ENCODE results near the gene HINT2.

The HINT2 gene

DNA sequence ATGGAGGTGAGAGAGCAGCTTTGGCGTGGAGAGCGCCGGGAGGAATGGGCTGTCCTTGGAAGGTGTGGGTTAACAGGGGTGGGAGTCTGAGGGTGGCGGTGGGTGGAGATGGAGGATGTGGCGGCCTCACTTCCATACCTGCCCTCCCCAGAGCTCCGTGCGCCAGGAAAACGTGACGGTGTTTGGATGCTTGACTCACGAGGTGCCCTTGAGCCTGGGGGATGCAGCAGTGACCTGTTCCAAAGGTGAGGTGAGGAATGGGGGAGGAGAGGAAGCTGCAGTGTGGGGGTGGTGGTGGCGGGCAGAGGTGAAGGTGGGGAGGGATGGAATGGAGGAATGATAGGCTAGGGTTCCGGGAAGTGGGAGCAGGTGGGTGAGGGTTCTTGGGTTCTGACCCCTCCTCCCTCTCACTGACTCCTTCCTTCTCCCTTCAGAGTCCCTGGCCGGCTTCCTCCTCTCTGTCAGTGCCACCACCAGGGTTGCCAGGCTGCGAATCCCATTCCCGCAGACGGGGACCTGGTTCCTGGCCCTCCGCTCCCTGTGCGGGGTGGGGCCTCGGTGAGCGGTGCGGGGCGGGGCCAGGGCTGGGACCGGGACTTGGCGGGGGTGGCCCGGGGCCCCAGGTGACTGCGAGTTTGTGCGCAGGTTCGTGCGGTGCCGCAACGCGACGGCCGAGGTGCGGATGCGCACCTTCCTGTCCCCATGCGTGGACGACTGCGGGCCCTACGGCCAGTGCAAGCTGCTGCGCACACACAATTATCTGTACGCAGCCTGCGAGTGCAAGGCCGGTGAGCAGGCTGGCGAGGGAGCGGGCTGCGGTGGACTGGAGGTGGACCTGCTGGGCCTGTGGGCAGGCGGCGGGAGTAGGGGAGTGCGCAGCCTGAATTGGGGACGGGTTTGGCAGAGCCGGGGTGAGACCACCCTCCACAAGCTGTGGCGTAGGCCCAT lies 31.3 kb upstream of the HINT2 start:
- H3K9me3 ChIP-seq (ENCODE audit: insufficient read depth, low read length): no peaks in the 10 kb centered on the region
- TF ChIP-seq YY1 (IDR thresholded peaks at IDR 0.05; ENCODE audit: insufficient read depth, insufficient read length): no peak
- TF ChIP-seq ZNF274 (IDR thresholded peaks at IDR 0.05; ENCODE audit: low read depth, low read length): no peak
- TF ChIP-seq SUZ12 (IDR thresholded peaks at IDR 0.05; ENCODE audit: extremely low read depth, insufficient read depth, insufficient read length): no peak
- no peaks in the 10 kb centered on the region for H3K27me3 ChIP-seq (ENCODE audit: insufficient read depth, insufficient read length)
- H3K4me1 ChIP-seq (ENCODE audit: insufficient read depth, insufficient read length): peaks cover 5% of the 10 kb centered on the region
- H3K9ac ChIP-seq (ENCODE audit: insufficient read length, low read depth): no peak overlapping the region
- DNase-seq (ENCODE audit: low read depth, low spot score): no peak
- H3K4me3 ChIP-seq (ENCODE audit: insufficient read length, low read depth): no peak overlapping the region
- no peaks in the 10 kb centered on the region for H3K36me3 ChIP-seq (ENCODE audit: insufficient read depth, insufficient read length, low read length)

DNA sequence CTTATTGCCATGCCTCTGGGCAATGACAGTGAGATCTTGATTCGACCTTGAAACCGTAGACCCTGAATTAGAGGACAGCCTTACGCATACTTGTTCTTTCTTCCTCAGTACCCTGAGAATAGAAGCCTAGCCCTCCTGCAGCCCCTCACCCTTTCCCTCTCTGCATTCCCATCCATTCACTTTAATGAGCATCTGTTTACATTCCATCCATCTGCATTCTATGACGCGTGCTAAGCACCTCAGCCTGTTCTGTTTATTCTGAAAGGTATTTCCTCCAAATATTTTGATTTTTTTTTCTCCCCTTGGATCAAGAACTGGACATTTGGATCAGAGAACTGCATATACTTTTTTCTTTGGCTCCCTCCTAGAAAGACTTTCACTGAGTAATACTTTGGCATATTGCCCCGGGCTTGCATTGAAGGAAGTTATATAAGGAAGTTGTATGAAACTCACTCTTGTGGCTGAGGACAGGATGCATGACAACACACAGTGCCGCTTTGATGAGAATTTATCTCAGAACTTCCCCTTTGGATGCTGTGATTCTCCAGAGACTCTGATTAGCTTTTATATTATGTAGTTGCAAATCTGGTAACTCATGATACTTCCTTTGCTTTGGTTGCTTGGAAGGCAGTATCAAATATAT lies 29.9 kb upstream of the HINT2 start:
- no peaks in the 10 kb centered on the region for H3K27me3 ChIP-seq (ENCODE audit: insufficient read depth, insufficient read length)
- no peak for DNase-seq (ENCODE audit: low read depth, low spot score)
- H3K4me3 ChIP-seq (ENCODE audit: insufficient read length, low read depth): no peak overlapping the region
- H3K36me3 ChIP-seq (ENCODE audit: insufficient read depth, insufficient read length, low read length): no peaks in the 10 kb centered on the region
- H3K4me1 ChIP-seq (ENCODE audit: insufficient read depth, insufficient read length): peaks cover 9% of the 10 kb centered on the region
- no peak overlapping the region for H3K9ac ChIP-seq (ENCODE audit: insufficient read length, low read depth)
- TF ChIP-seq SUZ12 (IDR thresholded peaks at IDR 0.05; ENCODE audit: extremely low read depth, insufficient read depth, insufficient read length) (no peak), ZNF274 (IDR thresholded peaks at IDR 0.05; ENCODE audit: low read depth, low read length) (no peak), YY1 (IDR thresholded peaks at IDR 0.05; ENCODE audit: insufficient read depth, insufficient read length) (no peak)
- H3K9me3 ChIP-seq (ENCODE audit: insufficient read depth, low read length): no peaks in the 10 kb centered on the region

DNA sequence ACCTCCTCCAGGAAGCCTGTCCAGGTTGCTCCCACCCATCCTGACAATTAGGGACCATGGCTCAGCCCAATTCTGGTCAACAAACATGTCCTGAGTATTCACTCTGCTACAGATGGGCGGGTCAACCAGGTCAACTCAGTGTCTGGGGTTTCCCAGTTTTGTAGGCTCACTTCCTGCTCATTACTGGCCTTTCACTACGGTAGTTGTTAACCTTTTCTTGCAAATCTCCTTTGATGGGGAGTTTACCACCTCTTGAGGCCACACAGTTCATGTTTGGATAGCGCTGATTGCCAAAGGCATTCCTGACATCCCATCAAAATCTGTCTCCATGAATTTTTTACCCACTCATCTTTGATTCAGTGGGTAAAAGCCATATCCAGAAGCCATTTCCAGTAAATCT lies 28.0 kb upstream of the HINT2 start:
- H3K36me3 ChIP-seq (ENCODE audit: insufficient read depth, insufficient read length, low read length): no peaks in the 10 kb centered on the region
- DNase-seq (ENCODE audit: low read depth, low spot score): no peak
- peaks cover 9% of the 10 kb centered on the region for H3K4me1 ChIP-seq (ENCODE audit: insufficient read depth, insufficient read length)
- no peak overlapping the region for H3K4me3 ChIP-seq (ENCODE audit: insufficient read length, low read depth)
- no peak for TF ChIP-seq ZNF274 (IDR thresholded peaks at IDR 0.05; ENCODE audit: low read depth, low read length)
- no peak for TF ChIP-seq SUZ12 (IDR thresholded peaks at IDR 0.05; ENCODE audit: extremely low read depth, insufficient read depth, insufficient read length)
- no peak for TF ChIP-seq YY1 (IDR thresholded peaks at IDR 0.05; ENCODE audit: insufficient read depth, insufficient read length)
- no peaks in the 10 kb centered on the region for H3K9me3 ChIP-seq (ENCODE audit: insufficient read depth, low read length)
- no peaks in the 10 kb centered on the region for H3K27me3 ChIP-seq (ENCODE audit: insufficient read depth, insufficient read length)
- H3K9ac ChIP-seq (ENCODE audit: insufficient read length, low read depth): no peak overlapping the region

DNA sequence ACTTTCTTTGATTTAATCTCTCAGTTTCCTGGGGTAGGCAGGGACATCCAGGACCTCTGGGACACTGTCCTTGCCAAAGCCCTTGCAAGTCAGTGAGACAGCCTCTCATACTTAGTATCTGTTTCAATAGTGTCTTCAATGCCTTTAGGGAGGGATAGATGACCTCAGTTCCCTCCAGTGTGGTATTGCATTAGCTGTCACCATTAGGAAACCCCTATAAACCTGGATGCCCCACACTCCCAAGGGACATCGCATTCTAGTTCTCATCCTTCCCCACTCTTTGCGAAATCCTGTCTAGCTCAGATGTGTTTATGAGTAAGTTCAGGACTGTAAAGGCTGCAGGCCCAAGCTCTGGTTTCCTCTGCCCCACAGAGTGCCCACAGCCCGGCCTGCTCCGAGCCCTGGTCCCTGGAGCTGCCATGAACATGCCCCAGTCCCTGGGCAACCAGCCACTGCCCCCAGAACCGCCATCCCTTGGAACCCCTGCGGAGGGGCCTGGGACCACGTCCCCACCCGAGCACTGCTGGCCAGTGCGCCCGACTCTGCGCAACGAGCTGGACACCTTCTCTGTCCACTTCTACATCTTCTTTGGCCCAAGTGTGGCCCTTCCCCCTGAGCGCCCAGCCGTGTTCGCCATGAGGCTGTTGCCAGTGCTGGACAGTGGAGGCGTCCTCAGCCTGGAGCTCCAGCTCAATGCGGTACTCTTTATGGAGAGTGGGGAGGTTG lies 27.3 kb upstream of the HINT2 start:
- no peak overlapping the region for H3K4me3 ChIP-seq (ENCODE audit: insufficient read length, low read depth)
- TF ChIP-seq ZNF274 (IDR thresholded peaks at IDR 0.05; ENCODE audit: low read depth, low read length): no peak
- no peak for TF ChIP-seq SUZ12 (IDR thresholded peaks at IDR 0.05; ENCODE audit: extremely low read depth, insufficient read depth, insufficient read length)
- TF ChIP-seq YY1 (IDR thresholded peaks at IDR 0.05; ENCODE audit: insufficient read depth, insufficient read length): no peak
- H3K9me3 ChIP-seq (ENCODE audit: insufficient read depth, low read length): no peaks in the 10 kb centered on the region
- no peaks in the 10 kb centered on the region for H3K27me3 ChIP-seq (ENCODE audit: insufficient read depth, insufficient read length)
- H3K4me1 ChIP-seq (ENCODE audit: insufficient read depth, insufficient read length): peaks cover 9% of the 10 kb centered on the region
- H3K9ac ChIP-seq (ENCODE audit: insufficient read length, low read depth): no peak overlapping the region
- no peak for DNase-seq (ENCODE audit: low read depth, low spot score)
- H3K36me3 ChIP-seq (ENCODE audit: insufficient read depth, insufficient read length, low read length): no peaks in the 10 kb centered on the region

DNA sequence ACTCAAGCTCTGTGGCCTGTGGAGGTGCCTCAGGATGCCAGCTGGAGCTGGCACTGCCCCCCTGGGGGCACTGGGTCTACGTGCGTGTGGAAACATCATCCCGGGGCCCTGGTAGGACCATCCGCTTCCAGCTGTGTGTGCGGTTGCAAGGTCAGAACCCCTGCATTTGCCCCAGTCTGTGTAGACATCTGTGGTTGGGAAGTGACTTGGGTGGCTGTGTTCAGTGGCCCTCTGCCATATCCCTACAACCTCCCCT lies 26.7 kb upstream of the HINT2 start:
- no peak overlapping the region for H3K9ac ChIP-seq (ENCODE audit: insufficient read length, low read depth)
- DNase-seq (ENCODE audit: low read depth, low spot score): no peak
- no peaks in the 10 kb centered on the region for H3K9me3 ChIP-seq (ENCODE audit: insufficient read depth, low read length)
- TF ChIP-seq SUZ12 (IDR thresholded peaks at IDR 0.05; ENCODE audit: extremely low read depth, insufficient read depth, insufficient read length): no peak
- no peak for TF ChIP-seq ZNF274 (IDR thresholded peaks at IDR 0.05; ENCODE audit: low read depth, low read length)
- no peak for TF ChIP-seq YY1 (IDR thresholded peaks at IDR 0.05; ENCODE audit: insufficient read depth, insufficient read length)
- no peaks in the 10 kb centered on the region for H3K36me3 ChIP-seq (ENCODE audit: insufficient read depth, insufficient read length, low read length)
- H3K27me3 ChIP-seq (ENCODE audit: insufficient read depth, insufficient read length): no peaks in the 10 kb centered on the region
- peaks cover 9% of the 10 kb centered on the region for H3K4me1 ChIP-seq (ENCODE audit: insufficient read depth, insufficient read length)
- no peak overlapping the region for H3K4me3 ChIP-seq (ENCODE audit: insufficient read length, low read depth)

DNA sequence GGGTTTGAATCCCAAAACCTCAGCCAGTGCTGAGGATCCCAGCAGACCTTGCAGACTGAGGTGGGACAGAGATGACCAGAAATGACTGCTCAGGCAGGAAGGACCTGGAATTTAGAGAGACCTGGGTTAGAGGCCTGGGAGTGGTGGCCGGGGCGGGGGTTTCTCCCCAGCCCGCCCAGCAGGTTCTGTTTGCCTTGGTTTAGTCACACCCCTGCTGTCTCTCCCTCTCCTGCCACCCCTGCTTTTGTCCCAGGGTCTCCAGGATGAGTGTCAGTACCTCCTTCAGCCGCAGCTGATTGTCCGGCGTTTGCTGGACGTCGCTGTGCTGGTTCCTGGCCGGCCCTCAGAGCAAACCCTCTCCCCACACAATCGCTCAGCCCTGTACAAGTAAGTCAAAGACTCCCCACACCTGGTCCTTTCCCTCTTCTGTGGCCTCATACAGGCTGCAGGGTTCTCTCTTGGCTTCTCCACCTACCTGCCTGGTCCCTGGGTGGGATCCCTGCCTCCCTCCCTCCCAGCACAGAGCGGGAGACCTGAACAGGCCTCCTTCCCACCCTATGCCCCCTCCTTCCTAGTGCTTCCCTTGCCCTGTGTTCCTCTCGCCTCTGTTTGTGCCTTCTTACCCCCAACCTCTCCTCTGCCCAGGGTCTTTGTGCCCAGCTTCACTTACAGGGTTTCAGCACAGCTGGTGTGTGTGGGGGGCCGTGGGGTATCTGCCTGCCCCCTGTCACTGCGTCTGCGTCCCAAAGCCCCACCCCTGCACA lies 26.2 kb upstream of the HINT2 start:
- no peaks in the 10 kb centered on the region for H3K27me3 ChIP-seq (ENCODE audit: insufficient read depth, insufficient read length)
- H3K9ac ChIP-seq (ENCODE audit: insufficient read length, low read depth): no peak overlapping the region
- H3K36me3 ChIP-seq (ENCODE audit: insufficient read depth, insufficient read length, low read length): no peaks in the 10 kb centered on the region
- no peak for DNase-seq (ENCODE audit: low read depth, low spot score)
- no peak overlapping the region for H3K4me3 ChIP-seq (ENCODE audit: insufficient read length, low read depth)
- TF ChIP-seq YY1 (IDR thresholded peaks at IDR 0.05; ENCODE audit: insufficient read depth, insufficient read length) (no peak), ZNF274 (IDR thresholded peaks at IDR 0.05; ENCODE audit: low read depth, low read length) (no peak), SUZ12 (IDR thresholded peaks at IDR 0.05; ENCODE audit: extremely low read depth, insufficient read depth, insufficient read length) (no peak)
- H3K4me1 ChIP-seq (ENCODE audit: insufficient read depth, insufficient read length): peaks cover 9% of the 10 kb centered on the region
- H3K9me3 ChIP-seq (ENCODE audit: insufficient read depth, low read length): no peaks in the 10 kb centered on the region

All from NT2/D1 (cell line).